Right lobe of liver (tissue), 6 donors: ENCODE results near the gene KCND3. TPM values are rescaled to one million over a fixed set of nuclear protein-coding genes. Genes with fewer than 3 reads are reported as not detected.

ENCODE experiments used
- ATAC-seq, 4 donors: fragments of 200-7000 bp; cut with Tn5 transposase; one replicate each; pipeline ENCODE4 v1.9.1; 2020; ENCODE audit warnings: mild to moderate bottlenecking in 4 of 4, moderate library complexity in 4 of 4
- DNase-seq, 3 donors: peaks; one replicate each; pipeline ENCODE4 v3.0.0-alpha.2; 2020
- H3K27ac ChIP-seq, 3 donors: fragments of 200-600 bp; one replicate each; pipeline ENCODE4 v1.8.0; 2022
- H3K27me3 ChIP-seq, 2 donors: fragments of 200-600 bp; one replicate each; pipeline ENCODE4 v1.8.0; 2022
- H3K36me3 ChIP-seq, 4 donors: fragments of 200-600 bp; sonication (generic) in 1 of 4; one replicate each; pipeline versions ENCODE4 v1.5.1 to v1.8.0; 2017 to 2022; ENCODE audit warnings: control low read depth in 1 of 4
- H3K4me1 ChIP-seq, 4 donors: fragments of 200-600 bp; sonication (generic) in 1 of 4; one replicate each; pipeline versions ENCODE4 v1.5.1 to v1.8.0; 2017 to 2022; ENCODE audit warnings: control low read depth in 1 of 4
- H3K4me3 ChIP-seq, 3 donors: fragments of 200-600 bp; one replicate each; pipeline ENCODE4 v1.8.0; 2022
- H3K9me3 ChIP-seq, 4 donors: fragments of 200-600 bp; sonication (generic) in 1 of 4; one replicate each; pipeline versions ENCODE4 v1.5.1 to v1.8.0; 2017 to 2022; ENCODE audit warnings: control low read depth in 1 of 4
- POLR2A ChIP-seq: fragments of 450-650 bp; IDR thresholded peaks from one replicate; pipeline ENCODE4 v1.6.1; 2017; ENCODE audit warnings: antibody characterized with exemption, mild to moderate bottlenecking
- WGBS: methylation state at CpG from one replicate; pipeline ENCODE4 v1.1.6; 2018; ENCODE audit warnings: low coverage, low lambda C conversion rate; ENCODE audit not compliant: insufficient coverage; ENCODE audit errors: missing lambda C conversion rate; 5-methylcytosine and 5-hydroxymethylcytosine counted together
- intact Hi-C, 2 donors: fragments of 100-400 bp; cut with DNase I; formaldehyde crosslinking; loops; one replicate each; pipeline versions ENCODE4 v1.11.2 to v1.14.1; 2022
- total RNA-seq, 6 experiments: library from RNA; depleted of rRNA in 2 of 6; stranded (reverse); fragments of >200 nt in 2 of 6; fragmentation: NEBNext Ultra II Directional in 3 of 6; extraction: Animal tissue kit (Norgen Biotek cat#: 25700) in 3 of 6; gene quantifications; one replicate each; pipeline versions ENCODE4 v1.1.0 to v1.2.4, GENCODE V29; 2016 to 2023
- TF ChIP-seq, protein P1 (sequence below), 4 donors: fragments of 200-600 bp in 3 of 4; fragments of 450-650 bp in 1 of 4; IDR thresholded peaks; one replicate each; pipeline versions ENCODE4 v1.5.1 to v1.8.0; 2016 to 2022; ENCODE audit warnings: antibody characterized with exemption in 4 of 4, mild to moderate bottlenecking in 2 of 4
- donor health status: DM: no; HTN: yes; CAD: no.
- donor health status: DM: no; HTN: no; CAD: no.
- donor health status: DM: no; HTN: no; CAD: no.
- donor health status: DM: no; HTN: yes; CAD: no.
- donor health status: DM: no; HTN: yes; CAD: no.

The KCND3 gene
- total RNA-seq, 6 experiments from 2014 or later: 8.1 to 25.5 (median 16.2) TPM

DNA sequence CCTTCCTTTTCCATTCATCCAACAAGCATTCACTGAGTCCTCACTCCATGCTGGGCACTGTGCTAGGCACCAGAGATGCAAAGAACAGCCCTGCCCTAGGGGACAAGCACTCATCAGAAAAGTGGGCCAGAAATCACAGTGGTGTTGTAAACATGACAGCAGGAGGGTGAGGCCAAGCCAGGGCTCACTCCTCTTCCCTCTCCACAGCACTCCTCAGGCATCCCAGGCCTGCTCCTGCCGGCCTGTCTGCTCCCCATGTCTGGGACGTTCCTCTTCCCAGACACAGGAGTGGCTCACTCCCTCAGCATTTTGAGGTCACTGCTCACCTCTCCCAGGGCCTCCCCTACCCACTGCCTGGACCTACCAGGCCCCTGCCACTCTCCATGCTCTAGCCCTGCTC is 61.8 kb downstream of the KCND3 start:
- intact Hi-C loops: no loop called here
- Histone ChIP-seq H3K4me3 (no peak overlapping the region), H3K27ac (no peak overlapping the region), H3K4me1 (no peaks in the 10 kb centered on the region), H3K9me3 (no peaks in the 10 kb centered on the region), H3K36me3 (no peaks in the 10 kb centered on the region), H3K27me3 (no peaks in the 10 kb centered on the region)
- TF ChIP-seq, protein P1, sequence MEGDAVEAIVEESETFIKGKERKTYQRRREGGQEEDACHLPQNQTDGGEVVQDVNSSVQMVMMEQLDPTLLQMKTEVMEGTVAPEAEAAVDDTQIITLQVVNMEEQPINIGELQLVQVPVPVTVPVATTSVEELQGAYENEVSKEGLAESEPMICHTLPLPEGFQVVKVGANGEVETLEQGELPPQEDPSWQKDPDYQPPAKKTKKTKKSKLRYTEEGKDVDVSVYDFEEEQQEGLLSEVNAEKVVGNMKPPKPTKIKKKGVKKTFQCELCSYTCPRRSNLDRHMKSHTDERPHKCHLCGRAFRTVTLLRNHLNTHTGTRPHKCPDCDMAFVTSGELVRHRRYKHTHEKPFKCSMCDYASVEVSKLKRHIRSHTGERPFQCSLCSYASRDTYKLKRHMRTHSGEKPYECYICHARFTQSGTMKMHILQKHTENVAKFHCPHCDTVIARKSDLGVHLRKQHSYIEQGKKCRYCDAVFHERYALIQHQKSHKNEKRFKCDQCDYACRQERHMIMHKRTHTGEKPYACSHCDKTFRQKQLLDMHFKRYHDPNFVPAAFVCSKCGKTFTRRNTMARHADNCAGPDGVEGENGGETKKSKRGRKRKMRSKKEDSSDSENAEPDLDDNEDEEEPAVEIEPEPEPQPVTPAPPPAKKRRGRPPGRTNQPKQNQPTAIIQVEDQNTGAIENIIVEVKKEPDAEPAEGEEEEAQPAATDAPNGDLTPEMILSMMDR (IDR thresholded peaks at IDR 0.05): no peak
- no peak for TF ChIP-seq POLR2A
- no CpG with 5 or more reads among the region's 2 CpGs for WGBS
- ATAC-seq (no peak), DNase-seq (peak in 1 of 3 donors; percentile 18)

DNA sequence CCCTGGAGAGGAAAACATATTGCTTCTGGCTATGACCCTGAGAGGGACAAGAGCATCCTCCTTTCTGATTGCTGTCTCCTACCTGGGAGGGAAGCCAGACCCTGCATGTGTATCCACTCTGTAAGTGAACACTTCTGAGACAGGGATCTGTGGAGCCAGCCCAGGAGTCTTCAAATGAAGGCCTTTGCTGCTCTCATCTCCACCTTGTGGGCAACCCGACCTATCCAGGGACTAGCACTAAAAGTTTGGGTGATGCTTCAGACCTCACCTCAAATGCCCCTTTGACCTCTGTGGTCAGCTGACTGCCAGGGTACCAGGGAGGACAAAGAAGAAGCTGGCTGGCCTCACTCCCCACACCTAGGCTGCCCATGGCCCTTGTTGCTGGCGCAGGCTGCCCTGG is 64.7 kb downstream of the KCND3 start:
- H3K9me3 ChIP-seq: no peaks in the 10 kb centered on the region
- no peak overlapping the region for H3K27ac ChIP-seq
- ATAC-seq: no peak
- no peak for DNase-seq
- H3K4me3 ChIP-seq: no peak overlapping the region
- intact Hi-C loops: no loop called here
- H3K4me1 ChIP-seq: peaks cover 0 to 6% (median 0%) of the 10 kb centered on the region in 4 donors
- TF ChIP-seq, protein P1 (IDR thresholded peaks at IDR 0.05): no peak
- TF ChIP-seq POLR2A: no peak
- no peaks in the 10 kb centered on the region for H3K27me3 ChIP-seq
- 0% methylated on average over 1 of the region's 2 CpGs for WGBS
- H3K36me3 ChIP-seq: no peaks in the 10 kb centered on the region

DNA sequence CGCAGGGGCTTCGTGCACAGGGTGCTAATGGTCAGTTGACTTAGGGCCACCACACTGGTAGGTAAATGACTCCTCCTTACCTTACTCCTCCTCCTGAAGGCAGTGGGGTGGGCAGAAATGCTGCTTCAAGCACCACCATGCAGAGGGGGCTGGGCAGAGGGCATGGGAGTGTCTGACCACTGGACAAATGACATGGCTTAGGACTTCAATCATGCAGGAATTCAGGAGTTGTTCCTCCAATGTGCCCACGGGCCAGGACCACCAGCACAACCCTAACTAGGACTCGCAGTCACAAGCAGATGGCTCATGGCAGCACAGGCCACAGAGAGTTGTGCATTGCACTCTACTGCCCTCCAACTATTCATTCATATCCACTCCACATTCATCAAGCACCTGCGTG is 65.7 kb downstream of the KCND3 start:
- Histone ChIP-seq H3K9me3 (no peaks in the 10 kb centered on the region), H3K27me3 (no peaks in the 10 kb centered on the region), H3K27ac (no peak overlapping the region), H3K4me3 (no peak overlapping the region), H3K36me3 (no peaks in the 10 kb centered on the region), H3K4me1 (peaks cover 0 to 6% (median 0%) of the 10 kb centered on the region in 4 donors)
- DNase-seq (peak in 1 of 3 donors; percentile 15), ATAC-seq (no peak)
- TF ChIP-seq, protein P1 (IDR thresholded peaks at IDR 0.05): no peak
- no peak for TF ChIP-seq POLR2A
- 83% methylated on average over 2 of the region's 5 CpGs for WGBS
- intact Hi-C loops: no loop called here

DNA sequence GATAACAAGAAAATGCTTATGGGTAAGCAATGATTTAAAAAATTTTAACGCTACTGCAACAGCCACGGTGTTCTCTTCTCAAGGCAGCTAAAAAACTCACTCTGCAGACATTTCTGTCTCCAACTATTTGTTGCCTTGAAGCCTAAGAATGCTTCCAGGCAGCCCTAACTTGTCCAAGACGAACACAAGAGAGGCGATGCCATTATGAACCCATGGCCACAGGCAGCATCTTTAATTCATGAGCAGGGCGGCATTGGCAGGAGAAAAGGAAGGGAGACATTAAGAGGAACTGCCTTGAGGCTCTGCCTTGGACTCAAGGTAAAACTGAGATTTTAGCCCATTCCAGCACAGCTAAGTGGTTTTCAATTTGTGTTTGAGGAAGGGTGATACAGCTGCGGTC is 67.5 kb downstream of the KCND3 start:
- peaks cover 0 to 6% (median 0%) of the 10 kb centered on the region in 4 donors for H3K4me1 ChIP-seq
- ATAC-seq: no peak

More for the DNA sequence above, 67.5 kb downstream of the KCND3 start:
- no peaks in the 10 kb centered on the region for H3K9me3 ChIP-seq
- WGBS: 74% methylated on average over 3 of the region's 6 CpGs
- peak in 1 of 3 donors; percentile 1 for DNase-seq
- H3K27me3 ChIP-seq: no peaks in the 10 kb centered on the region
- no peaks in the 10 kb centered on the region for H3K36me3 ChIP-seq
- no peak overlapping the region for H3K27ac ChIP-seq
- H3K4me3 ChIP-seq: no peak overlapping the region
- intact Hi-C loops: no loop called here
- TF ChIP-seq, protein P1 (IDR thresholded peaks at IDR 0.05): no peak
- no peak for TF ChIP-seq POLR2A
